ENCODE measurements around the gene ANAPC2. TPM values are rescaled to one million over a fixed set of nuclear protein-coding genes. Genes with fewer than 3 reads are reported as not detected.

ANAPC2 gene
- total RNA-seq, 2 experiments from 2014 or later = 34.8 to 90.4 TPM

- Histone ChIP-seq H4K20me1 (ENCODE audit: insufficient read depth, low read length) (no peaks in the 10 kb centered on the region), H3K36me3 (ENCODE audit: insufficient read depth, low read length) (peaks cover 32% of the 10 kb centered on the region; the same call in 1 of the 2 replicates), H3K4me3 (ENCODE audit: low read depth, low read length, poor library complexity, severe bottlenecking) (no peak overlapping the region), H3K4me2 (ENCODE audit: low read length) (no peak overlapping the region), H3K9me2 (ENCODE audit: insufficient read depth, low read length) (no peaks in the 10 kb centered on the region), H3K9me3 (ENCODE audit: low read length) (no peaks in the 10 kb centered on the region), H3K4me1 (ENCODE audit: insufficient read depth, low read length, poor library complexity, severe bottlenecking) (peaks cover 23% of the 10 kb centered on the region), H2AFZ (ENCODE audit: low read length) (no peak overlapping the region), H3K27ac (ENCODE audit: low read depth, low read length, poor library complexity, severe bottlenecking) (no peak overlapping the region), H3K79me2 (ENCODE audit: insufficient read depth, low read depth, low read length) (no peaks in the 10 kb centered on the region)
- ChIA-PET POLR2A (no interaction called here), CTCF (ENCODE audit: unreplicated experiment) (interaction anchor here (0.5 kb wide), 1 partner anchor 54 kb away, joined by 3 read pairs; no protein-coding TSS in a partner anchor)
- no TSS peak for BruUV-seq (replicated peaks)
- no peak for DNase-seq (ENCODE audit: low spot score)
- TF ChIP-seq CTCF (conservative IDR thresholded peaks at IDR 0.05; ENCODE audit: low read length) (no peak), EZH2phosphoT487 (IDR thresholded peaks at IDR 0.05; ENCODE audit: borderline replicate concordance, low read depth, low read length) (no peak)
- intact Hi-C loops (cut with micrococcal nuclease; ENCODE audit: unreplicated experiment) = no loop called here
These were observed 32.1 kb upstream of the ANAPC2 start for GRCh38 chr9:137220317-137221094.

GRCh38 chr9:137219757-137220316 lies 31.5 kb upstream of the ANAPC2 start:
- no TSS peak for BruUV-seq (replicated peaks)
- Histone ChIP-seq H3K27ac (ENCODE audit: low read depth, low read length, poor library complexity, severe bottlenecking) (no peak overlapping the region), H4K20me1 (ENCODE audit: insufficient read depth, low read length) (no peaks in the 10 kb centered on the region), H3K4me1 (ENCODE audit: insufficient read depth, low read length, poor library complexity, severe bottlenecking) (peaks cover 19% of the 10 kb centered on the region), H2AFZ (ENCODE audit: low read length) (no peak overlapping the region), H3K4me3 (ENCODE audit: low read depth, low read length, poor library complexity, severe bottlenecking) (no peak overlapping the region), H3K36me3 (ENCODE audit: insufficient read depth, low read length) (peaks cover 38% of the 10 kb centered on the region; the same call in 1 of the 2 replicates), H3K4me2 (ENCODE audit: low read length) (no peak overlapping the region), H3K9me3 (ENCODE audit: low read length) (no peaks in the 10 kb centered on the region), H3K79me2 (ENCODE audit: insufficient read depth, low read depth, low read length) (no peaks in the 10 kb centered on the region), H3K9me2 (ENCODE audit: insufficient read depth, low read length) (no peaks in the 10 kb centered on the region)
- ChIA-PET CTCF (ENCODE audit: unreplicated experiment) (no interaction called here), POLR2A (no interaction called here)
- intact Hi-C loops (cut with micrococcal nuclease; ENCODE audit: unreplicated experiment) = no loop called here
- DNase-seq (ENCODE audit: low spot score) = no peak
- TF ChIP-seq EZH2phosphoT487 (IDR thresholded peaks at IDR 0.05; ENCODE audit: borderline replicate concordance, low read depth, low read length) (no peak), CTCF (conservative IDR thresholded peaks at IDR 0.05; ENCODE audit: low read length) (no peak)

GRCh38 chr9:137218754-137219271 lies 30.5 kb upstream of the ANAPC2 start:
- Histone ChIP-seq H3K9me3 (ENCODE audit: low read length) (no peaks in the 10 kb centered on the region), H3K36me3 (ENCODE audit: insufficient read depth, low read length) (peaks cover 47% of the 10 kb centered on the region; the same call in 1 of the 2 replicates), H2AFZ (ENCODE audit: low read length) (no peak overlapping the region), H3K4me3 (ENCODE audit: low read depth, low read length, poor library complexity, severe bottlenecking) (no peak overlapping the region), H3K79me2 (ENCODE audit: insufficient read depth, low read depth, low read length) (no peaks in the 10 kb centered on the region), H3K9me2 (ENCODE audit: insufficient read depth, low read length) (no peaks in the 10 kb centered on the region), H3K4me2 (ENCODE audit: low read length) (no peak overlapping the region), H4K20me1 (ENCODE audit: insufficient read depth, low read length) (no peaks in the 10 kb centered on the region), H3K4me1 (ENCODE audit: insufficient read depth, low read length, poor library complexity, severe bottlenecking) (peaks cover 15% of the 10 kb centered on the region), H3K27ac (ENCODE audit: low read depth, low read length, poor library complexity, severe bottlenecking) (no peak overlapping the region)
- intact Hi-C loops (cut with micrococcal nuclease; ENCODE audit: unreplicated experiment) = no loop called here
- TF ChIP-seq CTCF (conservative IDR thresholded peaks at IDR 0.05; ENCODE audit: low read length) (no peak), EZH2phosphoT487 (IDR thresholded peaks at IDR 0.05; ENCODE audit: borderline replicate concordance, low read depth, low read length) (no peak)
- ChIA-PET CTCF (ENCODE audit: unreplicated experiment) (no interaction called here), POLR2A (interaction anchor here (0.6 kb wide), 1 partner anchor 16 kb away, joined by 6 read pairs; no protein-coding TSS in a partner anchor)
- DNase-seq (ENCODE audit: low spot score) = no peak
- BruUV-seq (replicated peaks) = no TSS peak
